22Rv1 (cell line): ENCODE data around the gene ARHGAP25.

Experiments
- CTCF ChIP-seq: fragments of 450-650 bp; IDR thresholded peaks from 2 replicates; pipeline ENCODE4 v1.5.1; 2017; ENCODE audit warnings: mild to moderate bottlenecking
- ZFX ChIP-seq: fragments of 450-650 bp; IDR thresholded peaks from 2 replicates; pipeline ENCODE4 v1.6.1; 2017; ENCODE audit warnings: antibody characterized with exemption, borderline replicate concordance

- TF ChIP-seq CTCF (no peak), ZFX (no peak)
Measured at GRCh38 chr2:68749345-68749744, 14.7 kb downstream of the ARHGAP25 start.
